NB4 (cell line): ENCODE results near the gene HSD3B7.

ENCODE experiments used
- DNase-seq: peaks from one replicate; pipeline ENCODE4 v3.0.0; 2010; ENCODE audit warnings: low read depth
- H3K4me3 ChIP-seq: one replicate; pipeline ENCODE4 v1.5.1; 2011; ENCODE audit warnings: mild to moderate bottlenecking, low read depth, low read length, moderate library complexity
- MAX ChIP-seq: IDR thresholded peaks from 2 replicates; pipeline ENCODE4 v1.6.1; 2011; ENCODE audit warnings: low read depth, low read length
- MYC ChIP-seq: IDR thresholded peaks from 2 replicates; pipeline ENCODE4 v1.6.1; 2011; ENCODE audit warnings: low read depth, low read length
- POLR2A ChIP-seq: IDR thresholded peaks from 2 replicates; pipeline ENCODE4 v1.6.1; 2011; ENCODE audit warnings: mild to moderate bottlenecking; ENCODE audit not compliant: insufficient read length; ENCODE audit errors: extremely low read depth
- TF ChIP-seq, protein P1 (sequence below): IDR thresholded peaks from one replicate; pipeline ENCODE4 v1.5.1; 2012; ENCODE audit warnings: low read depth, low read length

The HSD3B7 gene

DNA sequence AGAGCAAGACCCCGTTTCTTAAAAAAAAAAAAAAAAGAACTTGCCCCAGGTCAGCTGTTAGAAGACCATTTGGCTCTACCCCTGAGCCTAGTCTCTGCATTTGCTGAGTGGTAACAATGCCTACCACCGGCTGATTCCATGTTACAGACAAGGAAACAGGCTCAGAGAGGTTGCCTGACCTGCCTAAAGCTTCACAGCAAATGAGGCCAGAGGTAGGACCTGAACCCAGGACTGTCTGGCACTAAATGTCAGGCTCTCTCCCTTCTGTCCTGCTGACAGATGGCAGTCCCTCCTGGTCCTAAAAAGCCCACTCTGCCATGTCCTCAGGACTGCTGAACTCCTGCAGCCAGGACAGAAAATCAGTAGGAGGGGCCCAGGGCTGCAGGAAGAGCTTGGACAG lies 19.7 kb downstream of the HSD3B7 start:
- no peak overlapping the region for H3K4me3 ChIP-seq
- TF ChIP-seq POLR2A: no peak
- TF ChIP-seq MAX: no peak
- TF ChIP-seq MYC: no peak
- TF ChIP-seq, protein P1, sequence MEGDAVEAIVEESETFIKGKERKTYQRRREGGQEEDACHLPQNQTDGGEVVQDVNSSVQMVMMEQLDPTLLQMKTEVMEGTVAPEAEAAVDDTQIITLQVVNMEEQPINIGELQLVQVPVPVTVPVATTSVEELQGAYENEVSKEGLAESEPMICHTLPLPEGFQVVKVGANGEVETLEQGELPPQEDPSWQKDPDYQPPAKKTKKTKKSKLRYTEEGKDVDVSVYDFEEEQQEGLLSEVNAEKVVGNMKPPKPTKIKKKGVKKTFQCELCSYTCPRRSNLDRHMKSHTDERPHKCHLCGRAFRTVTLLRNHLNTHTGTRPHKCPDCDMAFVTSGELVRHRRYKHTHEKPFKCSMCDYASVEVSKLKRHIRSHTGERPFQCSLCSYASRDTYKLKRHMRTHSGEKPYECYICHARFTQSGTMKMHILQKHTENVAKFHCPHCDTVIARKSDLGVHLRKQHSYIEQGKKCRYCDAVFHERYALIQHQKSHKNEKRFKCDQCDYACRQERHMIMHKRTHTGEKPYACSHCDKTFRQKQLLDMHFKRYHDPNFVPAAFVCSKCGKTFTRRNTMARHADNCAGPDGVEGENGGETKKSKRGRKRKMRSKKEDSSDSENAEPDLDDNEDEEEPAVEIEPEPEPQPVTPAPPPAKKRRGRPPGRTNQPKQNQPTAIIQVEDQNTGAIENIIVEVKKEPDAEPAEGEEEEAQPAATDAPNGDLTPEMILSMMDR: no peak
- no peak for DNase-seq

DNA sequence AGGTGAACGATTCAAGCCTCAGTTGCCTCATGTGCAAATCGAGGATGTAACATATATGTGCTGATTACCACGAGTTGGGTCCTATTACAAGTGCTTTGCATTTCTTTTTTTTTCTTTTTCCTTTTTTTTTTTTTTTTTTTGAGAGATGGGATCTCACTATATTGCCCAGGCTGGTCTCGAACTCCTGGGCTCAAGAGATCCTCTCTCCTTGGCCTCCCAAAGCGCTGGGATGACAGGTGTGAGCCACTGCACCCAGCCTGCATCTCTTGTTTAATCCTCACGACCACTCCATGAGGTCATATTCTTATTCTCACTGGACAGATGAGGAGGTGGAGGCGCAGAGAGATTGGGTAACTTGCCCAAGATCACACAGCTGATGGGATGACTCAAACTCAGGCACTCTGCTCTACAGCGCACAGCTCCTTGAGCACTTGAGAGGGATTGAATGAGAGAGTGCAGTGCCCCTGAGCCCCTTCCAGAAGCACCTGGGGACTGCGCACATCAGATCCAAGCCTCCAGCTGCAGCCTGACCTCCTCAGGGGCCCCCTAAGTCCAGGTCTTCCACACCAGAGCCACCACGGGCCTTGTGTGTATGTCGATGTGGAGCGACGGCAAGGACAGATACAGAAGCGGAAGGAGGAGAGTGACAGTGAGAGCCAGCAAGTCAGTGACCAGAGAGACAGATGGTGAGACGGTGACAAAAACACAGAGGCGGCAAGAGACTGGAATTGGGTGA lies 20.5 kb downstream of the HSD3B7 start:
- DNase-seq: no peak
- no peak overlapping the region for H3K4me3 ChIP-seq
- TF ChIP-seq MYC (no peak), POLR2A (no peak), MAX (no peak)
- TF ChIP-seq, protein P1: no peak

GRCh38 chr16:31006086-31006385 lies 21.0 kb downstream of the HSD3B7 start:
- H3K4me3 ChIP-seq: no peak overlapping the region
- no peak for DNase-seq
- TF ChIP-seq POLR2A (no peak), MYC (no peak), MAX (no peak)
- TF ChIP-seq, protein P1: no peak

GRCh38 chr16:31006589-31006988 lies 21.6 kb downstream of the HSD3B7 start:
- H3K4me3 ChIP-seq: no peak overlapping the region
- no peak for DNase-seq
- TF ChIP-seq MAX (no peak), MYC (no peak), POLR2A (no peak)
- TF ChIP-seq, protein P1: no peak

DNA sequence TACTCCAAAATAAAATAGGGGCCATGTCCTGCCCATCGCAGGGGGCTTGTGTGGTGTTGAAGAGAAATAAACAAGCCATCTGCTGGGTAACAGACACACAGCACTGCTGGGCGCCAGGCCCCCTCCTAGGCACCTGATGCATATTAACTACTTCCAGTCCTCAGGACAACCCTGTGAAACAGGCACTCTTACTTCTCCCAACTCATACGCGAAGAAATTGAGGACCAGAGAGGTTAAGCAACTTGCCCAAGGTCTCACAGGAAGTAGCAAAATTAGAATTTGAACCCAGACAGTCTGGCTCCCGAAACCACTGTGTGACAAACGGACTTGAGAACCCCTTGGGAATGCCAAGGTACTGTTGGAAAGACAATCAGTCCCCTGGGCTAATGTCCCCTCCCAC lies 22.7 kb downstream of the HSD3B7 start:
- no peak overlapping the region for H3K4me3 ChIP-seq
- TF ChIP-seq MYC (no peak), MAX (no peak), POLR2A (no peak)
- TF ChIP-seq, protein P1: no peak
- no peak for DNase-seq

GRCh38 chr16:31008149-31008548 lies 23.1 kb downstream of the HSD3B7 start:
- DNase-seq: no peak

More at GRCh38 chr16:31008149-31008548, 23.1 kb downstream of the HSD3B7 start:
- TF ChIP-seq MYC (no peak), MAX (no peak), POLR2A (no peak)
- TF ChIP-seq, protein P1: no peak
- H3K4me3 ChIP-seq: no peak overlapping the region
